Measurements from ENCODE around the gene BIRC6.
"Not testable (repeated sequence)": the region's sequence is repeated elsewhere in the genome, so short reads cannot be mapped to it uniquely, and the experiment has no call there.

BIRC6 gene

DNA sequence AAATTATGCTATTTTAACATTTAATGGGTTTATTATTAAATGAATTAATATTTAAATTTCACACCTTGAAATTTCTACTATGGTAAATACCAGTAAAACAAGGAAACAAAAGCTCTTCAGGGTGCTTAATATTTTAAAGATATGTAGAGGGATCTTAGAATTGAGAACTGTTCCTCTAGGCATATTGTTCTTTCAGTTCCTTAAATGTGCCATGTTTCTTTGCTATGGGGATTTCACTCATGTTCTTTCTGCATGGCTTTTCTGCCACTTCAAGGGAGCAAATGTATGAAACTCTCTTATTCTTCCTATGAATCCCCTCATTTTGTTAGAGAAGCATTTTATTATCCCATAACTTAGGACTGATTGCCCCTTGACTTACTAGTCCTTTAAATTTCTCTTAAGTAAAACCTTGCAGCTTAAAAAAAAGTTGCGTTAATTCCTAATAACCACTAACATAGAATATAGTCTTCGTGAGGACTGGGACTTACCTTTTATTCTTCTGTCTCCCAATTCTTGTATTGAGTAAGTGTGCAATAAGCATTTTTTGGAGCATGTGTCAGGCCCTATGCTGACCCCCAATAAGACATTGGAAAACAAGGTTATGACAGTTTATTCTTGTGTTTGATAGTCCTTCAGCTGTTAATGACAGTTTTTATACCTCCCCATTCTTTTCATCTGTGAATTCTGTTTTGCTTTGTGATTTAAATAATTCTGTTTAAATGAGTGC is 95.7 kb downstream of the BIRC6 start:
- DNase-seq: no peak

DNA sequence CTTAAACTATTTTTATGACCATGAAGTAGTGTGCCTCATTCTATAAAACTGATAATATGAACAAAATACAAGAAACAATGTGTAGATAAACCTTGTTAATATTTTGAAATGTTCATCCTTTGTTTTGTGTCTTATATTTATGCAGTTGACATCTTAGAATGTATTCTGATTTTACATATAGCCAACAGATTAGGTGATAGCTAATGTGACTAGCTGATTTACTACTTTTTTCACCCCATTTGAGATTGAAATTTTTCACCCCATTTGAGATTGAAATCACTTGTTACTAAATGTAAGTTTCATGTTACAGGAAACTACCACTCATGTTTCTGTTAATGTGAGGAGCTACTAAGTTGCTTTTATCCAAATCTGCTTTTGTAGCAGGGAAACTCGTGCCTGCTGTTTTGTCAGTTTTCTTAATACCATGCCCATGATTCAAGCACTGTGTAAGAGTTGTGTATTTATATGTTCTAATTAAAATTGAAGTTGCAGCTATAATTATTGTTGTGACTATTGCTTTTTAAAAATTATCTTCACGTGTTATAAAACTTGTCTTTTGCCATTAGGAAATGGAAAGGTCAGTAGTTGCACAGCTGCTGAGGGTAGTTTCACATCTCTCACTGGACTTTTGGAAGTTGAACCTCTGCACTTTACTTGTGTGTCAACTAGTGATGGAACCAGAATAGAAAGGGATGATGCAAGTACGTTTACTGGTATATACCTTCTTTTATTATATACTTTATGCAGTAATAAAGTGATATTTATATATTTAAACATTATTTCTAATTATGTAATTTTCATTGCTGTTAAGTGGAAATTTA is 96.6 kb downstream of the BIRC6 start:
- no peak for DNase-seq

DNA sequence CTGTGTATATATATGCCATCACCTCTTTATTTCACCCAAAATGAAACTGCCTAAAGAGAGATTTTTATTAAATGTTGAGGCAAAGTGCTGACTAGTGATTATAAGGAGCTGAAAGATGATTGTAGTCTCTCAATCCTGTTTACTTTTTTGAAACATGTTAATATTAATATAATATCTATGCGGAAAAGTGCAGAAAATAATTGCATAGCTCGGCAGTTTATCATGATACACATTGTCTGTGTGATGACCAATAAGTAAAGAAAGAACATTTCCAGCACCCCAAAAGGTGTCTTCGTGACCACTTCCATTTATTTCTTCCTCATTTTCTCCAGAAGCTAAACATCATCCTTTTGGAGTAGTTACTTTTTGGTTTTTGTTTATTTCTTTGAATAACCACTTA is 99.0 kb downstream of the BIRC6 start:
- no peak for DNase-seq

DNA sequence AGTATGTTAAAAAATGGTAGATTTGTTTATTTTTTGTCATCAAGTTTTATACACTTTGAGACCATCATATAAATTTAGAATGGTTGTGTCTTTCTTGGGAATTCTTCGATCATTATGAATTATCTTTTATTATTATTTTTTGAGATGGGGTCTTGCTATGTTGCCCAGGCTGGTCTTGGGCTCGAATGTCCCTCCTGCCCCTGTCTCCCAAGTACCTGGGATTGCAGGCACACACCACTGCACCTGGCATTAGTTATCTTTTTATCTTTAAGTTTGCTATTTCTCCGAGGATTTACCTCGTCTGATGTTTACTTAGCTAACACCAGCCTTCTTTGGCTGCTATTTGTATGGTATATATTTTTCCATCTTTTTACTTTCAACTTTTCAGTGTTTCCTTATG is 100.0 kb downstream of the BIRC6 start:
- DNase-seq: no peak

DNA sequence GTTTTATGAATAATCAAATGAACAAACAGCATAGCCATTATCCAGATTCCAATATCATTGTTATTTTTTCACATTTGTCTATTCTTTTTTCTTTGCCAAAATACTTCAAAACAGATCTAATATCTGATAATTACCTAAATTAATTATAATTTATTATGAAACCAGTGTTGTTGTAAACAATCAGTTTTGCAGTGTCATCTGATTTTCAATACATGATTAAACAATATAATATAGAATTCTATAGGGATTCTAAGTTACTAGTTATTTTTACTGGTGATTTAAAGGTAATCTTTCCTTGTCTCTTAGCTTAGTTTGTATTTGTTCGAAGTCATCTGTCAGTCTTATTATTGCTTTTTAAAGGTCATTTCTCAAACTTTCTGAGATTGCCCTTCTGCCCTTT is 101.0 kb downstream of the BIRC6 start:
- no peak for DNase-seq

DNA sequence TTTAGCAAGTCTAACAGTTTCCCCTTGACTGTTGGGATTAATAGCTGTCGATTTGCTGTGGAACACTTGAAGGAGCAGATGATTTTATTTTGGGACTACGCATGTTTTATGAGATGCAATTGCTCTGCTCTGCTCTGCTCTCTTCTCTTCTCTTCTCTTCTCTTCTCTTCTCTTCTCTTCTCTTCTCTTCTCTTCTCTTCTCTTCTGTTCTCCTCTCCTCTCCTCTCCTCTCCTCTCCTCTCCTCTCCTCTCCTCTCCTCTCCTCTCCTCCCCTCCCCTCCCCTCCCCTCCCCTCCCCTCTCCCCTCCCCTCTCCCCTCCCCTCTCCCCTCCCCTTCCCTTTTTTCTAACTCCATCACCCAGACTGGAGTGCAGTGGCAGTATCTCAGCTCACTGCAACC is 104.0 kb downstream of the BIRC6 start:
- not testable (repeated sequence) for DNase-seq

DNA sequence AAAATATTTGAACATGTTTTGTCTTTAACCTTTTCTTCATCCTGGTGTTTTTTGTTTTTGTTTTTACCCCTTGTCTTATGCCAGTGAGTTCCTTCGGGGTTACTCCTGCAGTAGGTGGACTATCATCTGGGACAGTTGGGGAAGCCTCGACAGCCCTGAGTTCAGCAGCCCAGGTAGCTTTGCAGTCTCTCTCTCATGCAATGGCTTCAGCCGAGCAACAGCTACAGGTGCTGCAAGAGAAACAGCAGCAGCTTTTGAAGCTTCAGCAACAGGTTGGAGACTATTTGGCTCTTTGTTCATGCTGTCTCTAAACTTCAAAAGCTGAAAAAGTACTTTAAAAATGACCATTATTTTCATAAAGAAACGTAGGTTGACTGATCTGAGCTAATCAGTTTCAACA is 106.3 kb downstream of the BIRC6 start:
- DNase-seq: no peak

DNA sequence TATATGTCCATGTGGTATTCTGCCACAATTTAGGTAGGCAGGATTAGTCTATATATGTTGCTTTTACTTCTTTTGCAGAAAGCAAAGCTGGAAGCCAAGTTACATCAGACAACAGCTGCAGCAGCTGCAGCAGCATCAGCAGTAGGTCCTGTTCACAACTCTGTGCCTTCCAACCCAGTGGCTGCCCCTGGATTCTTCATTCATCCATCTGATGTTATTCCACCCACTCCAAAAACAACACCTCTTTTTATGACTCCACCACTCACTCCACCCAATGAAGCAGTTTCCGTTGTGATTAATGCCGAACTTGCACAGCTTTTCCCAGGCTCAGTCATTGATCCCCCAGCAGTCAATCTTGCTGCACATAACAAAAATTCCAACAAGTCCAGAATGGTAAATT is 107.6 kb downstream of the BIRC6 start:
- no peak for DNase-seq

DNA sequence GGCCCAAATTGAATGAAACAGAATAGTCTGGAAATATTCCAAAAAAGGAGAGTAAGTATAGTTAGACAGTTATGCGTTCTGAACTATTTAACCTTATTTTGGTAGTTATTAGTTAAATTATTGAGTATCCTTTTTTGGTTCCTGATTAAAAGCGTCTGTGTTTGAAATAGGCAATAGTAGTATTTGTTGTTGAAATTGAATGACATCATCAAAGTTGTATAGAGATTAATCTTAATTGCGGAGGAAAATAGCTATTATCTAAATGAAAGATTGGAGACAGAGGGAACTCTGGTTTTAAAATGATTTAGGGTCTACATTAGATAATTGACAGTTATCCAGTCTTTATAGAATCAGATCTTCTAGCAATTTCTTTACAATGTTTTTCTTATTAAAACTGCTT is 115.8 kb downstream of the BIRC6 start:
- no peak for DNase-seq

DNA sequence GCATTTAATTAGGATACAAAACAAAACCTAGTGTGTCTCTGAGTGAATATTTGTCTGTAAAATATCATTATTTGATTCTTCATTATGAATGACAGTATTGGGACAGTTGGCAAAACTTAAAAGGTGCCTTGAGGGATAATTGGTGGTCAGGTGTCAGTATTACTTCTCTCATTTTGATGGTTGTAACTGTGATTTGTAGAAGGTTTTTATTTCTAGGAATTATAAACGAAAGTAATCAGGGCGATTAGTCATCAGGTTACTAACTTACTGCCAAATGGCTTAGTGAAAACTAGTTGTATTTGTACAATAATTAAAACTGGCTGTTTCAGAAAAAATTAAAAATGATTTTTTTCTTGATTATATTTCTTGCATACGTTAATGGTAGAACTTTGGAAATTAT is 117.6 kb downstream of the BIRC6 start:
- peak; percentile 57 for DNase-seq

DNA sequence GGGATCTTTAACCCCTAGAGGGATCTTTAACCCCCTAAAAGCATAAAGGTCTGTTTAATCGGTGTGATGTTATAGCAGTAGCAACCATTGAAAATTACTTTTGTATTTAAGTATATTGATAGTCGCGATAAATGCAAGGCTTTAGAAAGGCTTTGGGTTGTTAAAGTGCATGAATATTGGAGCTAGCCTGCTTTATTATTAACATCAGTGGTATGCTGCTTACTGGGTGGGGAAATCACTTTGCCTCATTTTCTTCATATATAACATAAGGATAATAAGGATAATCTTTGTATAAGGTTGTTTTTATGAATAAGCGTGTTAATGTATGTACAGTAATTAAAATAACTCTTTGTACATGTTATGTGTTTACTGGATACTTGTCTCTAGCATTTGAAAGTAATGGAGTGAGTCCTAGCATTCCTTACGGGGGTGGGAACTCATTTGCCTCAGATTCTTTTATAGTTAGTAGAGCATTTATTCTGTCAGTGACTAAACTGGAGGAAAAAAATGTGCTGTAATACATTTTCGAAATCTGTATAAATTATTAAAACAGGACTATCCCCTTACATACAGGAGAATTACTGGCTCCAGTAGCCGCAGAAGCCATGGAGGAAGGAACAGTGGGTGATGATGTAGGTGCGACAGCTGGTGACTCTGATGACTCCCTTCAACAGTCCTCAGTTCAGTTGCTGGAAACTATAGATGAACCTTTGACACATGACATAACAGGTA is 122.2 kb downstream of the BIRC6 start:
- DNase-seq: no peak

DNA sequence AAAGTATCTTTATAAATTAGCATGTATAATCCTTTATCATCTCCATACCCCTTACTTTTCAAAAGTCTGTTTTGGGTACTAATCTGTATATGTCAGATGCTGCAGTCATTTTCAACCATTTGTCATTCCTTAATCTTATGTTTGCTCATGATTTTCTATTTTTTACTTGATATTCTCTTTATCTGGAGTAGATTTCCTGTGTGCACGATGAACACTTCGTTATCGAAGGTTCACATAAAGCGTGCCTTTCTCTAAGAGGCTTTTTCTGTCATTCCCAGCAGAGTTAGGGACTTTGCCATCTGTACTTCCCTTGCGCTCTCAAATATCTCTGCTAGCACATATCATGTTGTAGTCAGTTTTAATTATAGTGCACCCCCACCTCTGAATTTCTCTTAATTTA is 123.2 kb downstream of the BIRC6 start:
- DNase-seq: no peak

DNA sequence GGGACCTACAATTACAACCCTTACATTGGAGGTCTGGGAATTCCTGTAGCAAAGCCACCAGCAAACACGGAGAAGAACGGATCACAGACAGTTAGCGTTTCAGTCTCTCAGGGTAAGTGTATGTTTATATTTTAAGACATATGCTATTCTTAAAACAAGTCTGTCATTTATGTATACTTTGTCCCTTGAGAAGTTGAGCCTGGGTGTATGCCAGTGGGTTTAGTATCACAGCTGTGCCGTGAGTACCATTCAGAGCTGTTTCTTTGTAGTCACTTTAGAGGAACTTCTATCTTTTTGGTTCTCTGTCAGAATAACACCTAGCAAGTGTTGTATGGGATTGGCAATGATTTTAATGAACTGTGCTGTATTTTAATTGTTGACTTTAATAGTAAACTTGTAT is 125.6 kb downstream of the BIRC6 start:
- DNase-seq: no peak

DNA sequence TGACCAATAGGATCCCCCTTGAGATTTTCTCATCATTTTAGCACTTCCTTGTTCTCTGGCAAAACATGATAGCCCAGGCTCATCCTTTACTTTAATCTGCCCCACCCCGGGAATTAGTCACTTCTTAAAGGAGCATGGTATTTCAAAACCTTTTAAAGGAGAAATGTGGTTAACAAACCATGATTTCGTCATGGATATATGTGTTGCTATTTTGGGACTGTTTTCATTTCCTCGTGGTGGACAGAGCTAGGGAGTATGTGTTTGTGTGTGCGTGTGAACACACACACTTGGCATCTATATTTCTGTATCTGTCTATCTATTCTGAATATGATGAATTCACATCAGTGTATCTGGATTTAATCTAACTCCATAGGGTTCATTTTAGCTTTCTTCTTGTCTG is 128.1 kb downstream of the BIRC6 start:
- no peak for DNase-seq

DNA sequence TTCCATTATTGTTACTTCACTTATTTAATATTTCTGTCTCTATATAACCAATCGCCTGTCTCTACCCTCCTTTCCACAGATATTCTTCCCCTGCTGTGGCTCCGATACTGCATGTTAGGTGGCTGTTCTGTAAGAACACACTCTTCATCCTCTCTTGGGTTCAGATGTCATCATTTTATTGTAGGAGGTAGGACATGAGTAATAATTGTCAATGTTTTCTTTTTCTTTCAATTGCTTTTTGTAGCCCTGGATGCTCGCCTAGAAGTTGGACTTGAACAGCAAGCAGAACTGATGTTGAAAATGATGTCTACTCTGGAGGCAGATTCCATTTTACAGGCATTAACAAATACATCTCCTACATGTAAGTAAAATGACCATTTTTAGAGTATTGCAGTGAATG is 128.6 kb downstream of the BIRC6 start:
- DNase-seq: no peak

DNA sequence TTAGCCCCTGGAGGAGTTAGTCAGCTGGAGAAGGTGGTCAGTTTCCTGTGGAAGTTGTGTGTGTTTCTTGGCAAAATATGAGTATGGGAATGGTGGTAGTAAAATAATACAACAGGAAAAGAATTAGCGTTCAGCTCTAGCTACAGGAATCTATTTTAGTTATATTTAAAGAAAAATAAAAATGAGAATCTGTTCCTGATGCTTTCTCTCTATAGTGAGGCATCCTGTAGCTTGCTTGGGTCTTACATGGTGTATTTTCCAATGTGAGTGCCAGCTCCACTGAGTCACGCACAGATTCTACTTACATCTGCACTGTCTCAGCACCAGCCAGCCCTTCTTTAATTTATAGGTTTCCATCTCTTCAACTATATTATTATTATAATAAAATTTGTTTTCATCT is 132.2 kb downstream of the BIRC6 start:
- no peak for DNase-seq

DNA sequence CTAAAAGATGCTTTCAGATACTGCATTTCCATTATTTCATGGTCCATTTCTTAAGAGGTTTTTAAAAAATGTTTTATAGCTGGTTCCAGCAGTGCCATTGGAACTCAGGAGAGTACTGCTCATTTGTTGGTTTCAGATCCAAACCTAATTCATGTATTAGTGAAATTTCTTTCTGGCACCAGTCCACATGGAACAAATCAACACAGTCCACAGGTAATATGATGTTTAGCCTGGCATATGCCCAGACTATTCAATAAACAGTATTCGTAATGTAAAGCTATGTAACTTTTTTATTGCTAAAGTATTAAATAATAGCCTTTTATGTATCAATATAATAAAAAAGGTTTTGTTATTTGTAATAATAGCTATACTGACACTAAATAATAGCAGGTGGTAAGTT is 134.5 kb downstream of the BIRC6 start:
- DNase-seq: no peak

DNA sequence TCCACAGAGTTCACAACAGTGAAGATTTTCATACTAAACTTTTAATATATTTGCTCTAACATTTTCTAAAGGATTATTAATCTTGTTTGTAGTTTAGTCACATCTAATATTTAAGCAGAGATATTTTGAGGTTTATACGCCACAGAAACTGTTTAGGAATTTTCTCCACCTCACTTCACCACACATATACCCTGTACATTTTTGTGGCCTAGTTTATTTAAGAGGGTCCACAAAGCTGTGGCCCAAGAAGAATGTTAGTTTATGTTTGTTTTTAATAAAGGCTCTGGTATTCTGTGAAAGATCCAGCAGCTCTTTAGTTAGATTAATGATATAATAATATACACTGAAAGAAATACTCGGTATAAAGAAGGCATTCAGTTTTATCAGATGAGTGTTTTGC is 138.3 kb downstream of the BIRC6 start:
- no peak for DNase-seq

DNA sequence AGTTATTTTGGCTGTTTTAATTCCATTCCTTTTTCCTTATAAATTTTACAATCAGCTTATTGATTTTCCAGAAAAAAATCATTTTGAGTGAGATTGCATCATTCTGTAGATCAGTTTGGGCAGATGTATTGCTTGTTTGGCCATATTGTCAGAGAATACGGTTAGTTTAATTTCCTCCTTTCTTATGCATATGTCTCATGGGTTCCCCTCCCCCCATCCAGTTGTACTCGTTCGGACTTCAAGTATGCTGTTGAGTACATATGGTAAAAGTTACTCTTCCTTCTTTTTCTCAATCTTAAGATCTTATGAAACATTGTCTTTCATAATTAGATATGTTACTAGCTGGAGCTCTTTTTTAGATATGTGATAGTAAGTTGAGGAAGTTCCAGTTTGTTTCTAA is 139.8 kb downstream of the BIRC6 start:
- no peak for DNase-seq

DNA sequence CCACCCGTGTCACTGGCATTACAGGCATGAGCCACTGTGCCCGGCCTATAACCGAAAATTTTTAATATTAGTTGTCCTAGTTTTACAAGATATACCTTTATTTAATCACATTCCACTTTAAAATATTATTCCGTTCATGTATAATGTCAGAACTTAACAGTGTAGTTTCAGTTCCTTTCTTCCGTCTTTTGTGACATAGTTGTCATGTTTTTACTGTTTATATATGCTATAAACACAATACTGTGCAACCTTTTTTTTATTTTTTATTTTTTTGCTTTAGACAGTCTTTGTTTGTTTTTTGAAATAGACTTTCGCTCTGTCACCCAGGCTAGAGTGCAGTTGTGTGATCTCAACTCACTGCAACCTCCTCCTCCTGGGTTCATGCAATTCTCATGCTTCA is 141.5 kb downstream of the BIRC6 start:
- DNase-seq: no peak

DNA sequence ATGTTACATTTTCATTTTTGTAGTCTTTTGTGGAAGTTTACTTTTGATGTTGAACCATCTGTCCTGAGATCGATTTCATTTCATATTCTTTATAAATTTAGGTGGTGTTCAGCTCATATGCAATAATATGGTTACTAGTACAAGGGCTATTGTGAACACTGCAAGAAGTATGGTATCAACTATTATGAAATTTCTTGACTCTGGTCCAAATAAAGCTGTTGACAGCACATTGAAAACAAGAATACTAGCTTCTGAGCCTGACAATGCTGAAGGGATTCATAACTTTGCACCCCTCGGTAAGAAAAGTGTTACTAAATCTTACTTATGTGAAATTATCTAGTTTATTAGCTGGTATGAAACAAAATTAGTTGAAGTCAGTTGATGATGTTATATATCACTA is 146.1 kb downstream of the BIRC6 start:
- DNase-seq: no peak

DNA sequence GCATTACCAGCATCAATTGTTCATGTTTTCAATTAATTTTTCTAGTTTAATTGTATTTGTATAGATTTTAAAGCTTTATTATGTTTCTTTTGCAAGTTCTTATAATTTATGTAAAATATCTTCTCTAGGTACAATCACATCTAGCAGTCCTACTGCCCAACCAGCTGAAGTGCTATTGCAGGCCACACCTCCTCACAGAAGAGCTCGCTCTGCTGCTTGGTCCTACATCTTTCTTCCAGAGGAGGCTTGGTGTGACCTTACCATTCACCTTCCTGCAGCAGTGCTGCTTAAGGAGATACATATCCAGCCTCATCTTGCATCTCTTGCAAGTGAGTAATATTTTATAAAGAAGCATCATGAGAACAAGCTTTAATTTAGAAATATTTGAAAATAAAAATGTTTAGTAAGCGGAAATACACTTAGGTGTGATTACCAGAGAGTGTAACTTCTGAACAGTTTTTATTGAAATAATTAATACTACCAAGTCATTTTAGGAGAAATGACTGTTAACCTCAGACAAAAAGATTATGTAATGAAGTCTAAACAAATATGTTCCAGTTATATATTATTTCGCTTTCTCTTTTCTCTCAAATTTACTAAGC is 148.2 kb downstream of the BIRC6 start:
- DNase-seq: no peak

DNA sequence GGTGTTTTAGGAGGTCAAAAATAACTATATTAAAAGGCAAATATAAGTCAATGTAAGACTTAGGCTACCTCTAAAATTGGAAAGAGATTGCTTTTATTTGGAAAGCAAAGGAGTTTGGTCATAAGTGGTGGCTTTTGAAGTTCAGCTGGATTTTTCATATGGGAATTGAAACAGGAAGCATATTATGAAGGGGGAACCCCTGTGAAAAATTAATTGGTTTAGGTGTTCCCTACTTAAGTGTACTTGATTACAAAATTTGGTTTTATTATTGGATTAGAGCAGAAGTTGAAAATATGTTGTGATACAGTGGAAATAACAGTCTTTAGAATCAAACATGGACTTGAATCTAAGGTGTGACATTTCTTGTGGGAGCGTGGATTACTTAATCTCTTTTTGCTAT is 149.6 kb downstream of the BIRC6 start:
- no peak for DNase-seq

DNA sequence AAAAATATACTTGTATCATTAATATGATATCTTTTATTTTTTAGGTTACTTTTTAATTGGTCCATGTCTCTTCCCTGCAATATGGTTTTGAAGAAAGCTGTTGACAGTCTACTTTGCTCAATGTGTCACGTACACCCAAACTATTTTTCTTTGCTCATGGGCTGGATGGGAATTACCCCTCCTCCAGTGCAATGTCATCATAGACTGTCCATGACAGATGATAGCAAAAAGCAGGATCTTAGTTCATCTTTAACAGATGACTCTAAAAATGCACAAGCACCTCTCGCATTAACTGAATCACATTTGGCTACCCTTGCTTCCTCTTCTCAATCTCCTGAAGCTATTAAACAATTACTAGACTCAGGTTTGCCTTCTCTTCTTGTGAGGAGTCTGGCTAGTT is 158.1 kb downstream of the BIRC6 start:
- DNase-seq: no peak

Data from activated CD4-positive, alpha-beta T cell treated with anti-CD3 and anti-CD28 coated beads, Interleukin-10, Interleukin-2, amounts not matched to agents 100 ng/mL and 50 ng/mL, durations not matched to agents 16 hours and 8 hours (primary cell).